MM.1S (cell line): Measurements from ENCODE around the gene SHF.

Source experiments
- CTCF ChIP-seq: fragments of 300-600 bp; sonication (generic); IDR thresholded peaks from 2 replicates; pipeline ENCODE4 v1.5.1; 2016; ENCODE audit warnings: antibody characterized with exemption, low read length, mixed read lengths
- EZH2 ChIP-seq: fragments of 300-600 bp; sonication (generic); optimal IDR thresholded peaks from 2 replicates; pipeline ENCODE3; 2017; ENCODE audit warnings: low read depth, mild to moderate bottlenecking, antibody characterized with exemption, low read length, mixed read lengths
- EZH2phosphoT487 ChIP-seq: fragments of 300-600 bp; sonication (generic); IDR thresholded peaks from 2 replicates; pipeline ENCODE4 v1.6.1; 2018; ENCODE audit warnings: antibody characterized with exemption, low read length

- TF ChIP-seq CTCF (no peak), EZH2 (no peak), EZH2phosphoT487 (no peak)
These were observed 3.2 kb downstream of the SHF start for GRCh38 chr15:45184562-45185041.
